ENCODE measurements around the gene DAPK2.

DAPK2 gene

GRCh38 chr15:63971427-63971805 lies 74.9 kb downstream of the DAPK2 start:
- Histone ChIP-seq H3K4me2 (ENCODE audit: insufficient read depth, low read length) (no peak overlapping the region), H2AFZ (ENCODE audit: low read depth, low read length) (no peak overlapping the region), H3K27ac (ENCODE audit: low read length) (no peak overlapping the region), H3K27me3 (ENCODE audit: insufficient read depth, low read length, poor library complexity) (peaks cover 3% of the 10 kb centered on the region), H3K36me3 (ENCODE audit: insufficient read depth, low read length) (no peaks in the 10 kb centered on the region), H3K9me3 (ENCODE audit: insufficient read depth, low read length, severe bottlenecking) (no peaks in the 10 kb centered on the region), H3K4me3 (ENCODE audit: low read depth in 1 of 2, low read length in 2 of 2) (no peak overlapping the region), H4K20me1 (ENCODE audit: insufficient read depth, low read length) (no peaks in the 10 kb centered on the region), H3K4me1 (ENCODE audit: insufficient read depth, low read length) (no peaks in the 10 kb centered on the region), H3K9ac (ENCODE audit: low read depth, low read length) (no peak overlapping the region), H3K79me2 (ENCODE audit: insufficient read depth, low read length) (no peaks in the 10 kb centered on the region)
- TF ChIP-seq CTCF (IDR thresholded peaks at IDR 0.05; ENCODE audit: borderline replicate concordance, extremely low read depth, low read length, poor library complexity, severe bottlenecking) (no peak), EZH2 (IDR thresholded peaks at IDR 0.05; ENCODE audit: borderline replicate concordance, low read depth, low read length, severe bottlenecking) (no peak)
- DNase-seq, result no peak
- no peak for ATAC-seq (ENCODE audit: insufficient read depth, low read depth)

GRCh38 chr15:63970621-63971426 lies 75.5 kb downstream of the DAPK2 start:
- ATAC-seq (ENCODE audit: insufficient read depth, low read depth) (no peak), DNase-seq (no peak)
- H3K4me1 ChIP-seq (ENCODE audit: insufficient read depth, low read length), result no peaks in the 10 kb centered on the region
- TF ChIP-seq EZH2 (IDR thresholded peaks at IDR 0.05; ENCODE audit: borderline replicate concordance, low read depth, low read length, severe bottlenecking), result no peak
- no peak for TF ChIP-seq CTCF (IDR thresholded peaks at IDR 0.05; ENCODE audit: borderline replicate concordance, extremely low read depth, low read length, poor library complexity, severe bottlenecking)
- no peak overlapping the region for H3K4me3 ChIP-seq (ENCODE audit: low read depth in 1 of 2, low read length in 2 of 2)
- no peak overlapping the region for H3K9ac ChIP-seq (ENCODE audit: low read depth, low read length)
- no peaks in the 10 kb centered on the region for H3K79me2 ChIP-seq (ENCODE audit: insufficient read depth, low read length)
- no peak overlapping the region for H3K4me2 ChIP-seq (ENCODE audit: insufficient read depth, low read length)
- H2AFZ ChIP-seq (ENCODE audit: low read depth, low read length), result no peak overlapping the region
- H3K27ac ChIP-seq (ENCODE audit: low read length), result no peak overlapping the region
- no peaks in the 10 kb centered on the region for H4K20me1 ChIP-seq (ENCODE audit: insufficient read depth, low read length)
- H3K27me3 ChIP-seq (ENCODE audit: insufficient read depth, low read length, poor library complexity), result peaks cover 3% of the 10 kb centered on the region
- no peaks in the 10 kb centered on the region for H3K9me3 ChIP-seq (ENCODE audit: insufficient read depth, low read length, severe bottlenecking)
- H3K36me3 ChIP-seq (ENCODE audit: insufficient read depth, low read length), result no peaks in the 10 kb centered on the region

GRCh38 chr15:63969652-63970421 lies 76.4 kb downstream of the DAPK2 start:
- H3K27ac ChIP-seq (ENCODE audit: low read length), result no peak overlapping the region
- H4K20me1 ChIP-seq (ENCODE audit: insufficient read depth, low read length), result no peaks in the 10 kb centered on the region
- no peak for DNase-seq
- H3K4me3 ChIP-seq (ENCODE audit: low read depth in 1 of 2, low read length in 2 of 2), result no peak overlapping the region
- no peaks in the 10 kb centered on the region for H3K79me2 ChIP-seq (ENCODE audit: insufficient read depth, low read length)
- ATAC-seq (ENCODE audit: insufficient read depth, low read depth), result no peak
- H3K27me3 ChIP-seq (ENCODE audit: insufficient read depth, low read length, poor library complexity), result peaks cover 3% of the 10 kb centered on the region
- no peak overlapping the region for H3K9ac ChIP-seq (ENCODE audit: low read depth, low read length)
- H3K4me2 ChIP-seq (ENCODE audit: insufficient read depth, low read length), result no peak overlapping the region
- H3K36me3 ChIP-seq (ENCODE audit: insufficient read depth, low read length), result no peaks in the 10 kb centered on the region
- TF ChIP-seq CTCF (IDR thresholded peaks at IDR 0.05; ENCODE audit: borderline replicate concordance, extremely low read depth, low read length, poor library complexity, severe bottlenecking) (no peak), EZH2 (IDR thresholded peaks at IDR 0.05; ENCODE audit: borderline replicate concordance, low read depth, low read length, severe bottlenecking) (no peak)
- H3K4me1 ChIP-seq (ENCODE audit: insufficient read depth, low read length), result no peaks in the 10 kb centered on the region
- no peak overlapping the region for H2AFZ ChIP-seq (ENCODE audit: low read depth, low read length)
- H3K9me3 ChIP-seq (ENCODE audit: insufficient read depth, low read length, severe bottlenecking), result no peaks in the 10 kb centered on the region
